GM19193 (cell line): ENCODE data around the gene LASP1NB.

Source experiments
- POLR2A ChIP-seq: IDR thresholded peaks from 4 replicates; pipeline ENCODE4 v1.6.1; 2011; ENCODE audit not compliant: insufficient read depth, insufficient read length; ENCODE audit errors: extremely low read depth

Gene LASP1NB

DNA sequence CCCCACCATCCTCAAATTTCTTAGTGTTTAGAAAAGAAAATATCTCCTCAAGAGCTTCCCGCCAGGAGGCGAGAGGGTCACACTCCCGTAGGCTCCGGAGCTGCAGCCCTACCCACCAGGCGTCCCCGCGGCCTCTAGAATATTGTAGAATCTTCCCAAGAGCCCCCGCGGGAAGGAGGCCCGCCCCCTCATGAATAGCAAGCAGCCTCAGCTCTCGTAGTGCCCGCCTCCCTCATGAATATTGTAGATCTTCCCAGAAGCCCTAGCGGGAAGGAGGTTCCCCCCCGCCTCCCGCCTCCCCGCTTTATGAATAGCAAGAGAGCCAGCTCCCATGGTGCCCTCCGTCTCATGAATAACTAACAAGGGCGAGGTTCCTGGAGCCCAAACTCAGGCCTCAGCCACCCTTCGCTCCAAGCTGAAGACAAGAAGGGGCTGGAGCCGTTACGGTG, 41.9 kb downstream of the LASP1NB start, which contains the start of gene FBXO47:
FBXO47 (minus strand) TSS at position 114 of the 449 bp plus-strand sequence. CDS start 4,378 bp downstream, outside the sequence.
- peak; percentile 53 for TF ChIP-seq POLR2A

DNA sequence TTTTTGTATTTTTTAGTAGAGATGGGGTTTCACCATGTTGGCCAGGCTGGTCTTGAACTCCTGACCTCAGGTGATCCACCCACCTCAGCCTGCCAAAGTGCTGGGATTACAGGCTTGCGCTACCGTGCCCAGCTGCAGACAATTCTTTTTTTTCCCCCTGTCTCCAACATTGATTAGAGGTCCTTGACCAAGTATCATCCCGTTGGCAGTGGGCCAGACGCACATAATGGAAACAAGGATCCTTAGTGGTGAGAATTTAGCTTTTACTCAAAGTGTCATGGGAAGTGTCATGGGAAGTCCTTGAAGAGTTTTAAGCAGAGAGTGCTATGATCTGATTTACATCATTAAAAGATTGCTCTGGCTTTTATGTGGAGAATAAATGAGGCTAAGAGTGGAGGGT, 43.9 kb downstream of the LASP1NB start:
- TF ChIP-seq POLR2A: no peak

DNA sequence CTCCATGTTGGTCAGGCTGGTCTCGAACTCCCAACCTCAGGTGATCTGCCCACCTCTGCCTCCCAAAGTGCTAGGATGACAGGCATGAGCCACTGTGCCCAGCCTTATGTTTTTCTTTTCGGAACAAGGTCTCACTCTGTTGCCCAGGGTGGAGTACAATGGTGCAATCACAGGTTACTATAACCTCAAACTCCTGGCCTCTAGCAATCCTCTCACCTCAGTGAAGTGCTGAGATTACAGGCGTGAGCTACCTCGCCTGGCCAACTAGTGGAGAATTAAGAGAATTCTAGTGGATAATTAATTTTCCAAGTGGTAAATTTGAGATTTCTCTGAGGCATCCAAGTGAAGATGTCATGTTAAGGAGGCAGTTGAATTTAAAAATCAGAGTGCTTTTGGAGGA, 44.7 kb downstream of the LASP1NB start:
- TF ChIP-seq POLR2A: no peak

DNA sequence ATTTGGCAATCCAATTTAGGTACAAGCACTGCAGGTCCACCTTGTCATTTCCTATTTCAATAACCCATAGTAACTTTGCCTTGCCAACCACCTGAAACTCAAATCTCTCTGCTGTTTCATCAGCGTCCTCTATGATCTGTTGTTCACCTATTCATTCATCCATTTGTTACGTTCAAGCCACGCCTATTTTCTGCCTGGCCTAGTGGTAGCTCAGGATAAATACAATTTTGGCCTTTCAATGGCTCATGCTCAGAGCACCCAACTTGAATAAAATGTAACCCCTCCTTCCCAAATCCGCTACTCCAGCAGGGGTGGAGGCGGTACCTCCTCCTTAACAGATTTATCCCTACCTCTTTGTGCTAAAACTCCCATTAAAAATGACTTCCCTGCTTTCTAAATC, 45.4 kb downstream of the LASP1NB start:
- TF ChIP-seq POLR2A: no peak

DNA sequence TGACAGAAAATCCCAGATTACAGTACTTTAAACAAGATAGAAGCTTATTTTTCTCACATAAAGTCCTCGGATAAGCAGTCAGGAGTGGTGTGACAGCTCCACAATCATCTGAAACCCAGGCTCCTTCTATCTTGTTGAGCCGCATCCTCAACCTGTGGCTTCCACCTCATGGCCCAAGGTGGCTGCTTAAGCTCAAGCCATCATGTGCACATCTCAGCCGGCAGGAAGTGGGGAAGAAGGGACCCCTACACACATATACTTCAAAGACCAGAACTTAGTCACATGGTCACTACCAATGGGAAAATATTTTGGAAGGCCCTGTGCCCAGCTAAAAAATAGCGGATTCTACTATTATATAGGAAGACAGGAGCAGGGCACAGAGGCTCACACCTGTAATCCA, 52.8 kb downstream of the LASP1NB start:
- no peak for TF ChIP-seq POLR2A
